OCI-LY7 (cell line): ENCODE results near the gene EML5. TPM values are rescaled to one million over a fixed set of nuclear protein-coding genes. Genes with fewer than 3 reads are reported as not detected.

Experiments
- BruUV-seq: library from RNA; stranded (reverse); fragments of 400-500 nt; replicated peaks from 2 replicates; lab custom pipeline; 2021; lab: Mats Ljungman, UMichigan
- CTCF ChIA-PET: fragments of 300-600 bp; sonication (Branson Sonifier 250); formaldehyde crosslinking; loops from one replicate; lab custom pipeline; 2022; ENCODE audit warnings: antibody characterized with exemption; ENCODE audit not compliant: unreplicated experiment; lab: Charles Lee
- POLR2A ChIA-PET: fragments of 300-600 bp; sonication (Branson Sonifier 250); formaldehyde crosslinking; loops from one replicate; lab custom pipeline; 2022; ENCODE audit warnings: antibody characterized with exemption; lab: Charles Lee
- DNase-seq: peaks from one replicate; pipeline ENCODE4 v3.0.0-alpha.2; 2015; ENCODE audit warnings: low spot score
- H2AFZ ChIP-seq: fragments of 200-600 bp; sonication (generic), shearing (Covaris generic); 2 replicates; pipeline ENCODE4 v1.6.1; 2014; ENCODE audit warnings: mild to moderate bottlenecking, antibody characterized with exemption, low read length, moderate library complexity
- H3K27ac ChIP-seq: fragments of 200-600 bp; sonication (generic); 2 replicates; pipeline ENCODE4 v1.5.1; 2014; ENCODE audit warnings: mixed run types, low read depth, mild to moderate bottlenecking, moderate library complexity, low read length, inconsistent platforms; ENCODE audit not compliant: poor library complexity, severe bottlenecking
- H3K36me3 ChIP-seq: fragments of 200-600 bp; sonication (generic); 2 replicates; pipeline ENCODE4 v1.6.1; 2014; ENCODE audit warnings: mild to moderate bottlenecking, antibody characterized with exemption, low read length, moderate library complexity, mixed read lengths; ENCODE audit not compliant: insufficient read depth
- H3K4me1 ChIP-seq: fragments of 200-600 bp; sonication (generic); 2 replicates; pipeline ENCODE4 v1.5.1; 2014; ENCODE audit warnings: mild to moderate bottlenecking, low read length; ENCODE audit not compliant: insufficient read depth, poor library complexity, severe bottlenecking
- H3K4me2 ChIP-seq: fragments of 200-600 bp; sonication (generic); 2 replicates; pipeline ENCODE4 v1.6.1; 2014; ENCODE audit warnings: mild to moderate bottlenecking, low read length
- H3K4me3 ChIP-seq: fragments of 200-600 bp; sonication (generic); 2 replicates; pipeline ENCODE4 v1.5.1; 2014; ENCODE audit warnings: mild to moderate bottlenecking, low read depth, low read length; ENCODE audit not compliant: poor library complexity, severe bottlenecking
- H3K79me2 ChIP-seq: fragments of 200-600 bp; sonication (generic); 2 replicates; pipeline ENCODE4 v1.6.1; 2016; ENCODE audit warnings: low read depth, mild to moderate bottlenecking, low read length, moderate library complexity, mixed read lengths; ENCODE audit not compliant: insufficient read depth
- H3K9me2 ChIP-seq: fragments of 200-600 bp; sonication (generic); 2 replicates; pipeline ENCODE4 v1.6.1; 2016; ENCODE audit warnings: mild to moderate bottlenecking, low read length, mixed read lengths; ENCODE audit not compliant: insufficient read depth
- H3K9me3 ChIP-seq: fragments of 200-600 bp; sonication (generic); 2 replicates; pipeline ENCODE4 v1.6.1; 2014; ENCODE audit warnings: mild to moderate bottlenecking, mixed run types, low read length, mixed read lengths
- H4K20me1 ChIP-seq: fragments of 200-600 bp; sonication (generic); 2 replicates; pipeline ENCODE4 v1.6.1; 2014; ENCODE audit warnings: mild to moderate bottlenecking, antibody characterized with exemption, low read length, moderate library complexity, mixed read lengths; ENCODE audit not compliant: insufficient read depth
- CTCF ChIP-seq: fragments of 200-600 bp; sonication (generic); conservative IDR thresholded peaks from 2 replicates; pipeline ENCODE4 v1.5.1; 2014; ENCODE audit warnings: mild to moderate bottlenecking, antibody characterized with exemption, low read length, moderate library complexity, mixed read lengths
- EZH2phosphoT487 ChIP-seq: fragments of 200-600 bp; sonication (generic); IDR thresholded peaks from 2 replicates; pipeline ENCODE4 v1.6.1; 2018; ENCODE audit warnings: low read depth, borderline replicate concordance, mild to moderate bottlenecking, mixed run types, antibody characterized with exemption, low read length, moderate library complexity, mixed read lengths
- intact Hi-C: fragments of 100-400 bp; cut with micrococcal nuclease; formaldehyde crosslinking; loops from one replicate; pipeline ENCODE4 v1.10.0; 2022; ENCODE audit not compliant: unreplicated experiment
- total RNA-seq, 2 experiments: library from RNA; depleted of rRNA in 1 of 2; stranded (reverse); fragments of >200 nt in 1 of 2; shearing (Covaris generic) in 1 of 2; gene quantifications; 2 replicates each; pipeline ENCODE4 v1.2.3, GENCODE V29; 2014 to 2022

The EML5 gene
- total RNA-seq, 2 experiments from 2014 or later, result 1.8 to 5.6 TPM

DNA sequence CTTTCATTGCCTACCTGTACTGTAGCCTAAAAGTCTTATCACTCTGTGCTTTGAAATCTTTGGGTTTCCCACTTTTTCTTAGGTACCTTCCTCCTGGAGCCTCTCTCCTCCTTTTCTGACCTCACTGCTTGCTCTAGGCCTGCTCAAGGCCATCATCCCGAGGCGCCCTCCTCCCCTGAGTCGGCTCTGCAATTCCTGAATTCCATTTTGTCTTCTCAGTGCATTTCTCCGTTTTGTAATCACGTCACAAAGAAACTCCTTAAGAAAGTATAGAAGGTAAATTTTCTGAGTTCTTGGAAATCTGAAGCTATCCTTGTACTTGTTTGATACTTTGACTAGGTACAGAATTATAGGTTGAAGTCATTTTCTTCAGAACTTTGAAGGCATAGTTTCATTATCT is 204.7 kb downstream of the EML5 start:
- CTCF ChIA-PET, result no interaction called here
- Histone ChIP-seq H3K4me2 (no peak overlapping the region), H4K20me1 (no peaks in the 10 kb centered on the region), H3K36me3 (peaks cover 77% of the 10 kb centered on the region), H3K79me2 (no peaks in the 10 kb centered on the region), H3K4me1 (no peaks in the 10 kb centered on the region), H3K27ac (no peak overlapping the region), H3K9me2 (no peaks in the 10 kb centered on the region), H3K4me3 (no peak overlapping the region), H2AFZ (no peak overlapping the region), H3K9me3 (no peaks in the 10 kb centered on the region)
- intact Hi-C loops, result no loop called here
- POLR2A ChIA-PET, result no interaction called here
- no TSS peak for BruUV-seq
- DNase-seq, result no peak
- TF ChIP-seq EZH2phosphoT487 (no peak), CTCF (no peak)

- no TSS peak for BruUV-seq
- POLR2A ChIA-PET, result no interaction called here
Observed at GRCh38 chr14:88584451-88584850, 208.3 kb downstream of the EML5 start.

GRCh38 chr14:88576222-88576621 is 216.5 kb downstream of the EML5 start:
- no peaks in the 10 kb centered on the region for H3K9me3 ChIP-seq
- peaks cover 93% of the 10 kb centered on the region for H3K36me3 ChIP-seq
- no peak overlapping the region for H3K4me2 ChIP-seq
- no peak overlapping the region for H3K4me3 ChIP-seq
- no peak for DNase-seq
- no peaks in the 10 kb centered on the region for H4K20me1 ChIP-seq
- ChIA-PET CTCF (no interaction called here), POLR2A (no interaction called here)
- no peak overlapping the region for H2AFZ ChIP-seq
- no TSS peak for BruUV-seq
- intact Hi-C loops, result no loop called here
- TF ChIP-seq CTCF (no peak), EZH2phosphoT487 (no peak)
- no peaks in the 10 kb centered on the region for H3K79me2 ChIP-seq
- H3K9me2 ChIP-seq, result no peaks in the 10 kb centered on the region
- no peak overlapping the region for H3K27ac ChIP-seq
- no peaks in the 10 kb centered on the region for H3K4me1 ChIP-seq

More at GRCh38 chr14:88584451-88584850, 208.3 kb downstream of the EML5 start:
- Histone ChIP-seq H3K27ac (no peak overlapping the region), H3K9me3 (no peaks in the 10 kb centered on the region), H3K79me2 (no peaks in the 10 kb centered on the region), H3K4me2 (no peak overlapping the region), H3K9me2 (no peaks in the 10 kb centered on the region), H3K4me1 (no peaks in the 10 kb centered on the region), H4K20me1 (no peaks in the 10 kb centered on the region), H3K36me3 (peaks cover 89% of the 10 kb centered on the region), H2AFZ (no peak overlapping the region), H3K4me3 (no peak overlapping the region)
- CTCF ChIA-PET, result no interaction called here
- intact Hi-C loops, result no loop called here
- TF ChIP-seq EZH2phosphoT487 (no peak), CTCF (no peak)
- no peak for DNase-seq
